G401.6 (cell line): ENCODE results near the gene SYT6.

ENCODE experiments used
- FAIRE-seq: peaks from 2 replicates; lab custom pipeline; 2012; peaks lifted over from hg19 to GRCh38; lab: Jason Lieb, UNC

Gene SYT6

DNA sequence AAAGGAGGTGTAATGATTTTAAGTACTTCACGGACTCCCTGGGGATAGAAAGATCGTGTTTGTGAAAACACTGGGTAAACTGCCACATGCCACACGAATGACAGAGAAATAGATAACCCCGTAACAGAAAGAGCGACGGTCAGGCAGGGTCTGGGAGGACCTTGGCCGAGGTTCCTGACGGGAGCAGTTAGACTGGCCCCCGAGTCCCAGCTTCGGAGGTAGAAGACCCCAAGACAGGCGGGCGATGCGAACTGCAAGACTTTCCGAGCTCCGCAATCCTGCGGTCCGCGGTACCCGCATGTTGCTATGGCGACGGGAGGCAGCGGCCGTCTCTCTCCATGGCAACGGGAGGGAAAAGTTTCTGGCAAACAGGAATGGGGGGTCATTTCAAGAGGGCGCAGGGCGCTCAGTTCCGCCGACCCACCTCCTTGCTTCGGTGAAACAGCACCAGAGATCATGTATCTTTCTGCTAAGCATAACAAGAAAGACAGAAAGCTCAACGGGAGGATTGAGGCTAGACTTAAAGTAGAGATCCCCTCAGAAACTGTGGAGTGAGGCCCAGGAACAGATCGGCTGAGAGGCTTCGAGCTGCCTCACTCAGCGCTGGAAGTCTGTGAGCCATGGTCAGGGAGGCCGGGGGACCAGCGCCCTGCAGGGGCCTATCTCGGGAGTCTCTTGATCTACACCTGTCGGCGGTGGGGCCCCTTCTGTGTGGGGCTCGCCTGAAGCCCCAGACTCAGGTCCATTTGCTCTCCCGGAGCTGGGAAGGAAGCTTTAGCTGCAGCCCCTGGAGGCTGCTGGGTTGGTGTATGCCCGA, 685 bp upstream of the SYT6 start:
- no peak for FAIRE-seq

DNA sequence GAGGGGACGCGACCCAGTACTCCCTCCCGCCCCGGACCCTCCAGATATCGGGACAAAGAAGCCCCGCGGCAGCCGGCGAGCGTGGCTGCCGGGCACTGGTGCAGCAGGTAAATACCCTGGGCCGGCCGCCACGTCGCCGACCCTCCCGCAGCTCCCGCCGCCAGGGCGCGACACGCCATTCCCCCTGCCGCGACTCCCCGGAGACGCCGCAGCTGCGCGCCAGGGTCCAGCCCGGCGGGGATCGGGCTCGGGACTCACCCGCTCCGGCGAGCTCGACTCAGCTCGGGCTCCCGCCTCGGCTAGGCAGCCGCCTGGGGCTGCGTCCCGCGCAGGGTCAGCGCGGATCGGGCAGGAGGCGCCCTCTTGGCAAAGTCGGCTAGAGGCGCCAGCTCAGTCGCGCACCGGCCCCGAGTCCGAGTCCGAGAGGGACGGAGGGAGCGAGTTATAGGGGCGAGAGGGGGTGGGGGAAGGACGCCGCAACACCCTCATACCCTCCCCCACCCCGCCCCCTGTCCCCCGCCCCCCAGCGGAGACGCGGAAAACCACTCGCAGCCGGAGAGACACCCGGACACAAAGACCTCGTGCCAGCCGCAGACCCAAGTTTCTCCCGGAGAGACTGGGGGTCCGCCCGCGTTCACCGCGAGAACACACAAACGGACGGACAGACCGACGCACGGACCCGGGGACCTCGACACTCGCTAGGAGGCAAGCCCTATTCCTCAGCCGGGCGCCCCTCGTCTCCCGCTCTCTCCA, 985 bp downstream of the SYT6 start:
- no peak for FAIRE-seq

DNA sequence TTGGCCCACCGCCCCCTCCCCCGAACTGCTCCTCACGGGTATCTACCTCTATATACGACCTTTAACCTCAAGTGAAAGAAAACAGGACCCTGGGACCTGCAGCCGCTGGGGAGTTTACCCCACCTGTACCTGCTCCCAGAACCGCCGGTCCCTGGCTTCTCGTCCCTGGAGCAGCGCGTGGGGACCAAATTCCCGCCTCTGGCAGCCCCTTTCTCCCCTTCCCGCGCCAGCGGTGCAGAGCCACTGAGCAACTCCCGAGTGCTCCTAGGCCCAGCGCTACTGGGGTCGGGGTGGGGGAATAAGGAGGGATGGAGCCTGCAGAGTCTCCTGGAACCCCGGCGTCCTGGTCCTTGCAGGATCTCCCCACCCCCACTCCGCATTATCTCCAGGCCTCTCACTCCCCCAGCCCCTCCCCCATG, 1.6 kb downstream of the SYT6 start:
- FAIRE-seq = no peak

GRCh38 chr1:114150016-114150415, 3.7 kb downstream of the SYT6 start:
- FAIRE-seq = no peak

DNA sequence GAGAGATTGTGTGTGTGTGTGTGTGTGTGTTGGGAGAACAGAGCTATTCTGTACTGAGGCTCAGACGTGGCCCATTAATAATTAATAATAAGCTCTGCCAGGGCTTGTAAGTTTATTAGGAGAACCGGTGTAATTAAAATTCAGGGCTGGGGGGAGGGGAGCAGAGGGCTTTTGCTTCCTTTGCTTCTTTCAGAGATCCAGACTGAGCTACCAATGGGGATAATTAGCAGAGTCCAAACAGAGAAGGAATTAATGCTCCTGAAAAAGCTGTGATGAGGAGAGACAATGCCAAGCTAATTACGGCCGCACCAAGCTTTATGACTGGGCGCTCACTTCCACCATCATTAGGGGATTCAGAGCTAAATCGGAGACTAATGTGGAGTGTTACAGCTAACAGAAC, 4.5 kb downstream of the SYT6 start:
- FAIRE-seq = no peak

GRCh38 chr1:114145504-114146151, 8.0 kb downstream of the SYT6 start:
- no peak for FAIRE-seq

DNA sequence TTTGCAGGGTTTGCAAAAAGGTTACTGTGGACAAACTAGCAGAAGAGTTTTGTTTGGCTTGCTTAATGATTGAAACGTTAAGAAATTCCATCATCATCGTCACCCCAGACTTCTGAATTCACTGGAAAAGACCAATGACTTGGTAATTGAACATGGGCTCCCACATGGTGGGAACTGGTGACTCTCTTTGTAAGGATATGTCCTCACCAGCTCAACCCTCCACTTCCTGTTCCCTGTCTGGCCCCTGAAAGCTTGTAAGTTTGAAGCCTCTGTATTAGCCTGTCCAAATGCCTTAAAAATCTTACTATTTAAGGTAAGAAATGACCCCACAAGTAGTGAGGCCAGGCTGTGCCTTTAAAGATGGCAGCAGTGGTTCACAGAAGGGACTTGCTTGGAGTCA, 9.7 kb downstream of the SYT6 start:
- FAIRE-seq = no peak

DNA sequence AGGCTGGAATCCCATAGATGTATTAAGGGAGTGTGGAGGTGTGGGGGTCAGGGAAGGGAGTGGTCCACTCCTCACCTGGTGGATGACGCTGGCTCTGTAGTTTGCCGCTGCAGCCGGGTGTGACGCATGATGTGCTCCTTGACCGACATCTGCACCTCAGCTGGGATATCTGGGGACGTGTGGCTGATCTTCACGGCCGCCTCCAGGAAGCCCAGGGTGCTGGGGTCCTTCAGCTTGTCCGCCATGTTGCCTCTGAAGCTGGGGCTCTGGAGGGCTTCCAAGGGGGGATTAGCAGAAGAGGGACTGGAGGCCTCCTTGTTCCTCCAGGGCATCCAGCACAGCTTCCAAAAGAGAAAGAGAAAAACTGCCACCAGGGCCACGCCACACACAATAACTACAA, 14.1 kb downstream of the SYT6 start:
- FAIRE-seq = no peak

DNA sequence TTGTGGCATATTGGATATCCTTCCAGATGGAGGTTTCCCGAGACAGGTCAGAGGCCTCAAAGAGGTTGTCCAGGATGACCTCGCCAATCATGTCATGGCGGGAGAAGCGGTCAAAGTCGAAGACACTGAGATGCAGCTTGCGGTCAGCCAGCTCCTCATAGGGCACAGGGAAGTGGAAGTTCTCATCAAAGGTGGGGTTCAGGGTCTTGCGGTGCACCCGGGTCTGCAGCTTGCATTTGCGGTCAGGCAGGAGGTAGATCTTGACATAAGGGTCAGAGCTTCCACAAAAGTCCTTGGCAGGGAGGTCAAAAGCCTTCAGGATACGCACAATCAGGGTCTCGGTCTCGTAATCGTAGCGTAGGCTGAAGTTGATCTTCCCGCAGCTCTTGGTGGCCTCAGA, 16.2 kb downstream of the SYT6 start:
- FAIRE-seq = no peak

DNA sequence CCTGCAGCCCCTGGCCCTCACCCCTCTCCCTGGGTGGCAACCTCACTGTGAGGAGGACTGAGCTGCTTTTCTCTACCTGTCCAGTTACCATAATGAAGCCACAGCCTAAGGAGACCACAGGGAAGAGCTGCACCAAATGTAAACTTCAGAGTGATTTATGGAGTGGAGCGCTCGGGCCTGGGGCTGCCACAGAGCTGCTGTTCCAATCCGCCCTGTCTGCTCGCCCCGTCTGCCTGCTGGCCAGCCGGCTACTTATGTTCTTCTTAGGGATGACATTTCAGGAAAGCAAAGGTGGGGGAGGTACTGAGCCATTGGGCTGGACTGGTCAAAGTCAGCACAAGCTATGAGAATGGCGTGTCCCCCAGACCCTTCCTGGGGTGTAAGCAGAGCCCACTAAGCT, 17.9 kb downstream of the SYT6 start:
- FAIRE-seq = no peak

DNA sequence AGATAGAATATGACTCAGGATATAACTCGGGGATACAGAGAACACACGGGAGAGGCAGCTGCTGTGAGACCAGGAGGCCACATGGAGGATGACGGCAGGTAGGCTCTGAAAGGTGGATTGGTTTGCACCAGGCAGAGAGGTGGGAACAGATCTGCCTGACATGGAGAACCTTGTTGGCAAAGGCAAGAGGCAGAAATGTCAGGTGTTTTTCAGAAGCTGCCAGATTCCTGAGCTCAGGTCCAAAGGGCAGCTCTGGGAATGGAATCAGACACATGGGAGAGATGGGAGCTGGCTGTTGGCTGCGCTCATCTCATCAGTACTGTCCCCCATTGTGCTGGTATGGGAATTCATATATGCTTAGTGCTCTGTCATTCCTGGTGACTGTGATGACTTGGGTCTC, 19.2 kb downstream of the SYT6 start:
- no peak for FAIRE-seq

DNA sequence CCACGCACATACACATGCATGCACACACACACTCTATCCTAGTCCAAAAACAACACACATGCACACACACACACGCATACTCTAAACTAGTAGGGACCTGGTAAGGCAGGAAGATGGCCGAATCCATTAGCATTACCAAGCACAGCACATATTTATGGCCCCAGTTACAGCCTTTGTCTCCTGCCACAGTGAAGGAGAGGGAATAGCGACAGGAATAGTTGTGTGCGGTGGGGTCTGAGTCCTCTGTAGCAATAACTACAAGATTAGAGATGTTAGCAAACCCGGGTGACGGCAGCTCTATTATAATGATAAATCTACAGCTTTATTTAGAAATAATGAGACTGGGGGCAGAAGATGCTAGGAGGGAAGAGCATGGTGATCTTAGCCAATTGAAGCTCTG, 20.5 kb downstream of the SYT6 start:
- no peak for FAIRE-seq

- no peak for FAIRE-seq
Measured at GRCh38 chr1:114131526-114132220, 22.0 kb downstream of the SYT6 start.

- no peak for FAIRE-seq
Measured at GRCh38 chr1:114130846-114131525, 22.7 kb downstream of the SYT6 start.

DNA sequence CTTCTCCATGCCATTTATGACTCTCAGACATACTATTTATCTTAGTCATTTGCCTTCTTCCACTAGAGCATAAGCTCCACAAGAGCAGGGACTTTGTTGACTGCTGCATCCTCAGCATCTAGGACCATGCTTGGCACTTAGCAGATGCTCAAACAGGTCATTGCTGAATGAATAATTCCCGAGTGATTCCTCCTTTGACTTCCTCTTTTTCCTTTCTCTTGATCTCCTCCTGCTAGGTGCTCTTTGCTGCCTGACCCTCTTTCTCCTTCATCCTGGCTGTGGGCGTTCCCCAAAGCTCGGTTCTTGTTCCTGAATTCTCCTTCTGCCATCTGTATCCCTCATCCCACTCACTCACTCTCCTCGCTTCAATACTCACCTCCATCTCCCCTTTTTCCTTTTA, 23.5 kb downstream of the SYT6 start:
- no peak for FAIRE-seq

DNA sequence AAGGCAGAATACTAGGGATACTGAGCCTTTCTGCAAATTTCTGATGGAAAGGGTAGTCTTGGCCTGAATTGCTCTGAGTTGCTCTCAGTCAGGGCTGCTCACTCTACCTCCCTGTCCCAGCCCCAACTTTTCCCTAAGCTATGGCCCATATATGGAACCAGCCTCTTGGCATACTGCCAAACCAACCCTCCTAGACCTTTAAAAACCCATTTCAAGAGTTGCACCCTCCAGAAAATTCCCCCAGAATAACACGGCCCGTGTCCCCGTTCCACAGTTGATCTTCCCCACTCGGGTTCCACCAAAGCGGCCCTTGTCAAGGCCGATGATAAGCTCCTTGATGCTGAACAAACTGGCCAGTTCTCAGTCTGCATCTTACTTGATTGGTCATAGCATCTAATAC, 25.4 kb downstream of the SYT6 start:
- no peak for FAIRE-seq

GRCh38 chr1:114126261-114127095, 27.2 kb downstream of the SYT6 start:
- no peak for FAIRE-seq

GRCh38 chr1:114124644-114125043, 29.0 kb downstream of the SYT6 start:
- FAIRE-seq = no peak

DNA sequence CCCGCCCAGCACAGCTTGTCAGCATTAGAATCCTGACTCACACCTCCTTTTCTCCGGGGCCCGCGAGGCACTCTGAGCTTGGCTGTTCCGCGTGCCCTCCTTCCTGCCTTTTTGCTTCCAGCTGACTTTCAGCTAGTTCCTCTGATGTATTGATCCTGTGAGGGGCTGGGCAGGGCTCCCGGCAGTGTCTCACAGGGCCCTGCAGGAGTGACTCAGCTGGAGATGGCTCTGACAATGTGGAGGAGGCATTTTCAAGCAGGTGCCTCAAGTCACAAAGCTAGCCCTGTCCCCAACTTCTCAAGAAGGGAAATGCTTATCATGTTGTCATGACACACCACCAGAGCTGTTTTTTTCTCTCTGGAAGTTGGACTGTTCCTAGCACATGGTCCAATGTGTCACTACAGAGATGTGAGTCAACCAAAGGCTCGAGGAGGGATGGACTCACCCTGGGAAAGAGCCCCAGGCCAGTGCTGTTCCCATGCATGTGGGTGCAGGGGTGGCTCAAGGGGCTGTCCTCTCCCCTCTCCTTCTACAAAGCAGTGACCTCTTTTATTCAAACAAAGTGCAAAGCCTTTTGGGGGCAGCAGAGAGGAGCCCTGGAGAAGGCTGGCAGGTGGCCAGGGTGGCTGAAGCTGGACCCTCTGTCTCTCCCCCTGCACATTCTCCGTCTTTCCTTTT, 30.6 kb downstream of the SYT6 start:
- no peak for FAIRE-seq

DNA sequence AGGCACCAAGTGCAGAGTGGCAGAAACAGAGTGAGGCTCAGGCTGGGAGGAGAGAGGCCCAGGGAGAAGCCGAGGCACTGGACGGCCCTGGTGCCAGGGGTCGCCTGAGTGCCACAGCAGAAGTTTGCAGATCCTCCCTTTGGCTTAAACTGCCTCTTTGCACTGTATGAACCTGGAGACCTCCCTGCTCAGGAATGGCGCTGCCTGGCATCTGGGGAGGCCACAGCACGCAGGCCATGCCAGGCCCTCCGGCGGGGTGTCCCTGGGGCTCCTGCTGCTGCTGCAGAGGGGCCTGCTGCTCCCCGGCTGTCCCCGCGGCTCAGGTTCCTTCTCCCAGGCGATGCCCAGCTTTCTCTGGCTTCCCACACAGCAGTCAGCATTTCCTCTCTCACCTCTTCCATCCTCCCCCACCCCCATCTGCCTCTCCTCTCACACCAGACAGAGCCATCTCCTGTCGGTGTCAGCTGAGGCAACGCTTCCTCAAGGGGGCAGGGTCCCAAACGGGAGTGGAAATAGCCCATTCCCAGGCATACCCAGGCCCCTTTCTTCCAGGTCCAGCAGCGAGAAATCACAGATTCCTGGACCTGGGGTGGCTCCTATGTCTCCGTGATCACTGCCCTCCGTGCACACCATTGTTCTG, 35.2 kb downstream of the SYT6 start:
- FAIRE-seq = no peak
